ENCODE results near the gene UQCC3.

Gene UQCC3

GRCh38 chr11:62652161-62653006 is 19.1 kb upstream of the UQCC3 start:
- no peak for TF ChIP-seq CTCF (IDR thresholded peaks at IDR 0.05; ENCODE audit: borderline replicate concordance, insufficient read depth, low read depth, low read length)
- peak overlapping the region; percentile 60 for H3K4me3 ChIP-seq (ENCODE audit: low read depth, low read length)

GRCh38 chr11:62654297-62654696 is 17.2 kb upstream of the UQCC3 start:
- no peak overlapping the region for H3K4me3 ChIP-seq (ENCODE audit: low read depth, low read length)
- no peak for TF ChIP-seq CTCF (IDR thresholded peaks at IDR 0.05; ENCODE audit: borderline replicate concordance, insufficient read depth, low read depth, low read length)

GRCh38 chr11:62656796-62657429 is 14.6 kb upstream of the UQCC3 start:
- no peak for TF ChIP-seq CTCF (IDR thresholded peaks at IDR 0.05; ENCODE audit: borderline replicate concordance, insufficient read depth, low read depth, low read length)

DNA sequence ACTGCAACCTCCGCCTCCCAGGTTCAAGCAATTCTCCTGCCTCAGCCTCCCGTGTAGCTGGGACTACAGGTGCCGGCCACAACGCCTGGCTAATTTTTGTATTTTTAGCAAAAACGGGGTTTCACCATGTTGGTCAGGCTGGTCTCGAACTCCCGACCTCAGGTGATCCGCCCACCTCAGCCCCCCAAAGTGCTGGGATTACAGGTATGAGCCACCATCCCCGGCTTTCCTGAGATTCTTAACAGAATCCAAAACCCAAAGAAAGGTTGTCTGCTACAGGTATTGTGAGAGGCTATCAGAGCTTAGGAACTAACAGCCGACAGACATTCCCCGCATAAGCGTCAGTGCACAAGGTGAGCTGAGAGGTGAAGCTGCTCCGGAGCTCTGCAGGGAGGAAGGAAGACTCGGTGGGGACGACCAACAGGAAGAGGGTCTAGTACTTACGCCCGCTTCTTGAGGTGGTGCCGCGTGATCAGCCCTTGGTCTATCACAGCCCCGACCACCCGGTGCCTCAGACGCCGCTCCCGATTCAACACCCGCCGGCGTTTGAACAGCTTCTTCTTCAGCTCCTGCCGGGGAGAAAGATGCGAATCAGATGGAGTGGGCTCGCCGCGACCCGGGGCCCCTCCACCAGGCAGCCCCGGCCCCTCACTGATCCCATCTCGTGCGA is 6.9 kb upstream of the UQCC3 start:
- H3K4me3 ChIP-seq (ENCODE audit: low read depth, low read length) = peak overlapping the region; percentile 68
- TF ChIP-seq CTCF (IDR thresholded peaks at IDR 0.05; ENCODE audit: borderline replicate concordance, insufficient read depth, low read depth, low read length) = no peak

More at GRCh38 chr11:62656796-62657429, 14.6 kb upstream of the UQCC3 start:
- no peak overlapping the region for H3K4me3 ChIP-seq (ENCODE audit: low read depth, low read length)

- TF ChIP-seq CTCF (IDR thresholded peaks at IDR 0.05; ENCODE audit: borderline replicate concordance, insufficient read depth, low read depth, low read length) = no peak
Observed at GRCh38 chr11:62665075-62665598, 6.3 kb upstream of the UQCC3 start, which contains the start of the genes C11orf98 and CSKMT. Gene C11orf98, minus strand, starts transcription at chr11:62665210. Its CDS starts 41 bp downstream, at chr11:62665169. Gene CSKMT, plus strand, starts transcription at chr11:62665312. Its CDS starts 568 bp downstream, at chr11:62665880.

GRCh38 chr11:62665599-62666258 is 5.7 kb upstream of the UQCC3 start:
- no peak for TF ChIP-seq CTCF (IDR thresholded peaks at IDR 0.05; ENCODE audit: borderline replicate concordance, insufficient read depth, low read depth, low read length)
- peak overlapping the region; percentile 68 for H3K4me3 ChIP-seq (ENCODE audit: low read depth, low read length)

More at GRCh38 chr11:62665075-62665598, 6.3 kb upstream of the UQCC3 start, which contains the start of the genes C11orf98 and CSKMT:
- peak within 1 kb of the TSS; percentile 68 for H3K4me3 ChIP-seq (ENCODE audit: low read depth, low read length)

Data from GM12875 (cell line).